IMR-90 (cell line): ENCODE results near the gene RFT1.

Experiments used
- CEBPB ChIP-seq: IDR thresholded peaks from 2 replicates; pipeline ENCODE4 v1.6.1; 2012; ENCODE audit warnings: low read depth, low read length, improper control_type of control experiment
- CHD1 ChIP-seq: IDR thresholded peaks from 2 replicates; pipeline ENCODE4 v1.6.1; 2012; ENCODE audit warnings: low read depth, low read length, improper control_type of control experiment
- CTCF ChIP-seq: conservative IDR thresholded peaks from 2 replicates; pipeline ENCODE4 v1.5.1; 2012; ENCODE audit warnings: mild to moderate bottlenecking, low read depth, low read length, improper control_type of control experiment
- FOS ChIP-seq: fragments of 150-350 bp; IDR thresholded peaks from 2 replicates; pipeline ENCODE4 v1.6.1; 2016; ENCODE audit warnings: low read depth, low read length
- MAFK ChIP-seq: IDR thresholded peaks from 2 replicates; pipeline ENCODE4 v1.6.1; 2012; ENCODE audit warnings: low read depth, low read length, improper control_type of control experiment
- MAZ ChIP-seq: IDR thresholded peaks from 2 replicates; pipeline ENCODE4 v1.6.1; 2012; ENCODE audit warnings: low read depth, mild to moderate bottlenecking, low read length, improper control_type of control experiment, moderate library complexity, borderline replicate concordance
- POLR2A ChIP-seq: IDR thresholded peaks from 2 replicates; pipeline ENCODE4 v1.6.1; 2012; ENCODE audit warnings: mild to moderate bottlenecking, low read depth, low read length
- RAD21 ChIP-seq: IDR thresholded peaks from 2 replicates; pipeline ENCODE4 v1.6.1; 2012; ENCODE audit warnings: low read length, improper control_type of control experiment
- RFX5 ChIP-seq: IDR thresholded peaks from 2 replicates; pipeline ENCODE4 v1.8.0; 2012; ENCODE audit warnings: low read depth, mild to moderate bottlenecking, low read length, moderate library complexity
- SMC3 ChIP-seq: fragments of 150-350 bp; IDR thresholded peaks from 2 replicates; pipeline ENCODE4 v1.6.1; 2016; ENCODE audit warnings: low read depth, mild to moderate bottlenecking, antibody characterized with exemption, low read length, moderate library complexity

- TF ChIP-seq CTCF (no peak), SMC3 (no peak), CHD1 (no peak), FOS (no peak), CEBPB (no peak), RFX5 (no peak), POLR2A (no peak), MAZ (no peak), RAD21 (no peak), MAFK (no peak)
Observed at GRCh38 chr3:53150247-53151085, 20.2 kb upstream of the RFT1 start.
